ENCODE measurements around the gene ERC2.

Gene ERC2

GRCh38 chr3:55500555-55501330, 967.5 kb downstream of the ERC2 start:
- no peak for TF ChIP-seq MAX (IDR thresholded peaks at IDR 0.05)
- TF ChIP-seq CEBPB (IDR thresholded peaks at IDR 0.05): no peak
- no peak for TF ChIP-seq RAD21 (IDR thresholded peaks at IDR 0.05; ENCODE audit: low read depth)
- no peak for TF ChIP-seq EP300 (IDR thresholded peaks at IDR 0.05; ENCODE audit: borderline replicate concordance)
- TF ChIP-seq FOXM1 (IDR thresholded peaks at IDR 0.05; ENCODE audit: borderline replicate concordance, low read depth): no peak
- TF ChIP-seq EGR1 (IDR thresholded peaks at IDR 0.05): no peak
- TF ChIP-seq CREB1 (IDR thresholded peaks at IDR 0.05; ENCODE audit: low read depth): no peak
- TF ChIP-seq YY1 (IDR thresholded peaks at IDR 0.05; ENCODE audit: low read depth): no peak
- no peak for TF ChIP-seq REST (IDR thresholded peaks at IDR 0.05; ENCODE audit: low read depth)
- no peak for TF ChIP-seq TAF1 (IDR thresholded peaks at IDR 0.05; ENCODE audit: low read depth)
- no peak for TF ChIP-seq TCF12 (IDR thresholded peaks at IDR 0.05; ENCODE audit: low read depth)
- TF ChIP-seq USF1 (IDR thresholded peaks at IDR 0.05): no peak
- TF ChIP-seq NFIC (IDR thresholded peaks at IDR 0.05): no peak
- TF ChIP-seq ZBTB7A (IDR thresholded peaks at IDR 0.05; ENCODE audit: low read depth): no peak
- no peak for TF ChIP-seq TEAD4 (IDR thresholded peaks at IDR 0.05)

- no peak for TF ChIP-seq TEAD4 (IDR thresholded peaks at IDR 0.05)
- no peak for TF ChIP-seq ZBTB7A (IDR thresholded peaks at IDR 0.05; ENCODE audit: low read depth)
- no peak for TF ChIP-seq EGR1 (IDR thresholded peaks at IDR 0.05)
- TF ChIP-seq FOXM1 (IDR thresholded peaks at IDR 0.05; ENCODE audit: borderline replicate concordance, low read depth): no peak
- TF ChIP-seq REST (IDR thresholded peaks at IDR 0.05; ENCODE audit: low read depth): no peak
- no peak for TF ChIP-seq RAD21 (IDR thresholded peaks at IDR 0.05; ENCODE audit: low read depth)
- TF ChIP-seq TAF1 (IDR thresholded peaks at IDR 0.05; ENCODE audit: low read depth): no peak
- no peak for TF ChIP-seq CEBPB (IDR thresholded peaks at IDR 0.05)
- no peak for TF ChIP-seq TCF12 (IDR thresholded peaks at IDR 0.05; ENCODE audit: low read depth)
Measured at GRCh38 chr3:55498520-55498919, 969.7 kb downstream of the ERC2 start.

- TF ChIP-seq EP300 (IDR thresholded peaks at IDR 0.05; ENCODE audit: borderline replicate concordance) (no peak), USF1 (IDR thresholded peaks at IDR 0.05) (no peak), EGR1 (IDR thresholded peaks at IDR 0.05) (no peak), MAX (IDR thresholded peaks at IDR 0.05) (no peak), TAF1 (IDR thresholded peaks at IDR 0.05; ENCODE audit: low read depth) (no peak), CEBPB (IDR thresholded peaks at IDR 0.05) (no peak), FOXM1 (IDR thresholded peaks at IDR 0.05; ENCODE audit: borderline replicate concordance, low read depth) (no peak), TEAD4 (IDR thresholded peaks at IDR 0.05) (no peak), TCF12 (IDR thresholded peaks at IDR 0.05; ENCODE audit: low read depth) (no peak), YY1 (IDR thresholded peaks at IDR 0.05; ENCODE audit: low read depth) (no peak), RAD21 (IDR thresholded peaks at IDR 0.05; ENCODE audit: low read depth) (no peak)
Measured at GRCh38 chr3:55497250-55497649, 971.0 kb downstream of the ERC2 start.

- TF ChIP-seq NFIC (IDR thresholded peaks at IDR 0.05): no peak
- TF ChIP-seq ZBTB7A (IDR thresholded peaks at IDR 0.05; ENCODE audit: low read depth): no peak
- no peak for TF ChIP-seq EP300 (IDR thresholded peaks at IDR 0.05; ENCODE audit: borderline replicate concordance)
Measured at GRCh38 chr3:55494976-55495375, 973.3 kb downstream of the ERC2 start.

- no peak for TF ChIP-seq USF1 (IDR thresholded peaks at IDR 0.05)
- TF ChIP-seq CEBPB (IDR thresholded peaks at IDR 0.05): no peak
- TF ChIP-seq TCF12 (IDR thresholded peaks at IDR 0.05; ENCODE audit: low read depth): no peak
- TF ChIP-seq CREB1 (IDR thresholded peaks at IDR 0.05; ENCODE audit: low read depth): no peak
- TF ChIP-seq EP300 (IDR thresholded peaks at IDR 0.05; ENCODE audit: borderline replicate concordance): no peak
- no peak for TF ChIP-seq MAX (IDR thresholded peaks at IDR 0.05)
- no peak for TF ChIP-seq NFIC (IDR thresholded peaks at IDR 0.05)
- TF ChIP-seq REST (IDR thresholded peaks at IDR 0.05; ENCODE audit: low read depth): no peak
- TF ChIP-seq FOXM1 (IDR thresholded peaks at IDR 0.05; ENCODE audit: borderline replicate concordance, low read depth): no peak
- TF ChIP-seq TAF1 (IDR thresholded peaks at IDR 0.05; ENCODE audit: low read depth): no peak
- no peak for TF ChIP-seq TEAD4 (IDR thresholded peaks at IDR 0.05)
Measured at GRCh38 chr3:55492976-55493375, 975.3 kb downstream of the ERC2 start.

Data from Ishikawa (cell line).